PC-3 (cell line): Measurements from ENCODE around the gene NHLH2. TPM values are rescaled to one million over a fixed set of nuclear protein-coding genes. Genes with fewer than 3 reads are reported as not detected.

ENCODE experiments used
- ATAC-seq: fragments of 200-7000 bp; cut with Tn5 transposase; 2 replicates; pipeline ENCODE4 v1.9.1; 2020; ENCODE audit warnings: mild to moderate bottlenecking, moderate library complexity
- BruUV-seq: library from RNA; stranded (reverse); fragments of 400-500 nt; replicated peaks from 2 replicates; lab custom pipeline; 2021; lab: Mats Ljungman, UMichigan
- CTCF ChIA-PET: fragments of 300-600 bp; sonication (Branson Sonifier 250); formaldehyde crosslinking; loops from one replicate; lab custom pipeline; 2022; ENCODE audit warnings: antibody characterized with exemption; lab: Charles Lee
- POLR2A ChIA-PET: fragments of 300-600 bp; sonication (Branson Sonifier 250); formaldehyde crosslinking; loops from one replicate; lab custom pipeline; 2022; ENCODE audit warnings: antibody characterized with exemption; ENCODE audit not compliant: unreplicated experiment; lab: Charles Lee
- DNase-seq: peaks from one replicate; pipeline ENCODE4 v3.0.0-alpha.2; 2015
- H2AFZ ChIP-seq: fragments of 300-600 bp; sonication (generic); 2 replicates; pipeline ENCODE4 v1.6.0; 2016; ENCODE audit warnings: antibody characterized with exemption, low read length
- H3F3A ChIP-seq: fragments of 300-600 bp; sonication (generic); one replicate; pipeline ENCODE4 v1.6.0; 2017; ENCODE audit warnings: antibody characterized with exemption, low read length, control low read depth, mild to moderate bottlenecking; ENCODE audit not compliant: unreplicated experiment
- H3K27ac ChIP-seq: fragments of 300-600 bp; sonication (generic); 2 replicates; pipeline ENCODE4 v1.5.1; 2016; ENCODE audit warnings: mild to moderate bottlenecking, low read length
- H3K27me3 ChIP-seq: fragments of 300-600 bp; sonication (generic); 2 replicates; pipeline ENCODE4 v1.6.1; 2016; ENCODE audit warnings: low read length, mixed read lengths
- H3K36me3 ChIP-seq: fragments of 300-600 bp; sonication (generic); 2 replicates; pipeline ENCODE4 v1.6.1; 2016; ENCODE audit warnings: low read depth, mixed run types, low read length, mixed read lengths
- H3K4me1 ChIP-seq: fragments of 300-600 bp; sonication (generic); 2 replicates; pipeline ENCODE4 v1.5.1; 2016; ENCODE audit warnings: low read length; ENCODE audit not compliant: insufficient read depth
- H3K4me2 ChIP-seq: fragments of 300-600 bp; sonication (generic); 2 replicates; pipeline ENCODE4 v1.6.0; 2016; ENCODE audit warnings: low read length
- H3K4me3 ChIP-seq: fragments of 300-600 bp; sonication (generic); 2 replicates; pipeline ENCODE4 v1.5.1; 2016; ENCODE audit warnings: mild to moderate bottlenecking, low read length, mixed read lengths
- H3K79me2 ChIP-seq: fragments of 300-600 bp; sonication (generic); 2 replicates; pipeline ENCODE4 v1.6.1; 2017; ENCODE audit warnings: low read length, mixed read lengths
- H3K9ac ChIP-seq: fragments of 300-600 bp; sonication (generic); 2 replicates; pipeline ENCODE4 v1.6.0; 2016; ENCODE audit warnings: mild to moderate bottlenecking, low read length
- H3K9me2 ChIP-seq: fragments of 300-600 bp; sonication (generic); replicated peaks from 2 replicates; pipeline ENCODE4 v1.6.1; 2016; ENCODE audit warnings: mixed run types, low read length, mixed read lengths
- H3K9me3 ChIP-seq: fragments of 300-600 bp; sonication (generic); 2 replicates; pipeline ENCODE4 v1.6.1; 2016; ENCODE audit warnings: low read length, mixed read lengths
- H4K20me1 ChIP-seq: fragments of 300-600 bp; sonication (generic); 2 replicates; pipeline ENCODE4 v1.6.1; 2016; ENCODE audit warnings: low read length, mixed read lengths
- EZH2 ChIP-seq: fragments of 300-600 bp; sonication (generic); IDR thresholded peaks from one replicate; pipeline ENCODE4 v1.6.1; 2017; ENCODE audit warnings: antibody characterized with exemption, mild to moderate bottlenecking, low read length; ENCODE audit not compliant: unreplicated experiment
- EZH2phosphoT487 ChIP-seq: fragments of 300-600 bp; sonication (generic); IDR thresholded peaks from 2 replicates; pipeline ENCODE4 v1.6.1; 2018; ENCODE audit warnings: mild to moderate bottlenecking, antibody characterized with exemption, low read length, borderline replicate concordance
- intact Hi-C: fragments of 100-400 bp; cut with micrococcal nuclease; formaldehyde crosslinking; loops from 2 replicates; pipeline ENCODE4 v1.9.0; 2023
- total RNA-seq: library from RNA; depleted of rRNA; stranded (reverse); fragments of >200 nt; gene quantifications from 2 replicates; pipeline ENCODE4 v1.2.3, GENCODE V29; 2014
- TF ChIP-seq, protein P1 (sequence below): fragments of 300-600 bp; sonication (generic); conservative IDR thresholded peaks from 2 replicates; pipeline ENCODE4 v1.5.1; 2017; ENCODE audit warnings: antibody characterized with exemption, low read depth, mild to moderate bottlenecking, low read length

Gene NHLH2
- total RNA-seq, 1 experiment from 2014 or later: not detected

DNA sequence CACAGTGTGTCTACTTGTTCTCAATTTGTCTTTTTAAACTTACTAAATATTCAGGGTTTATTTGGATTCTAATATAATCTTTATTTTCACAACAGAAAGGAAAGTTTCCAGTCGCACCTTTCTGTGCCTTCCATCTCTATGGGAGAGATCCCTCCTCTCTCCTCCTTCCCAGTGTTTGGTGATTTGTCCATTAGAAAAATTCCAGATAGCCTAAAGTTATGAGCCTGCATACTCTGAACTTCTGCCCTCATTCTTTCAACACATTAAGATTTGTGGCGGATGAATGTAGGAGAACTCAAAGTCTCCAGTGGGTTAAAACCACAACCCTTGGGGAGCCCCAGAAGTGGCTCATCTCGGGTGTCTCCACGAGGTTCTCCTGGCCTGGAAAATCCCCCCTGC lies 3.6 kb downstream of the NHLH2 start:
- Histone ChIP-seq H3K27ac (no peak overlapping the region), H3K9me2 (no peaks in the 10 kb centered on the region), H3K4me3 (no peak overlapping the region), H2AFZ (no peak overlapping the region), H3F3A (no peaks in the 10 kb centered on the region), H3K4me1 (no peaks in the 10 kb centered on the region; the same call in 1 of the 2 replicates), H4K20me1 (no peaks in the 10 kb centered on the region), H3K9me3 (no peaks in the 10 kb centered on the region), H3K79me2 (no peaks in the 10 kb centered on the region), H3K36me3 (no peaks in the 10 kb centered on the region), H3K4me2 (no peak overlapping the region), H3K27me3 (peaks cover 39% of the 10 kb centered on the region), H3K9ac (no peak overlapping the region)
- DNase-seq: no peak
- ChIA-PET POLR2A (no interaction called here), CTCF (no interaction called here)
- no TSS peak for BruUV-seq
- ATAC-seq: no peak
- TF ChIP-seq EZH2 (no peak), EZH2phosphoT487 (no peak)
- TF ChIP-seq, protein P1, sequence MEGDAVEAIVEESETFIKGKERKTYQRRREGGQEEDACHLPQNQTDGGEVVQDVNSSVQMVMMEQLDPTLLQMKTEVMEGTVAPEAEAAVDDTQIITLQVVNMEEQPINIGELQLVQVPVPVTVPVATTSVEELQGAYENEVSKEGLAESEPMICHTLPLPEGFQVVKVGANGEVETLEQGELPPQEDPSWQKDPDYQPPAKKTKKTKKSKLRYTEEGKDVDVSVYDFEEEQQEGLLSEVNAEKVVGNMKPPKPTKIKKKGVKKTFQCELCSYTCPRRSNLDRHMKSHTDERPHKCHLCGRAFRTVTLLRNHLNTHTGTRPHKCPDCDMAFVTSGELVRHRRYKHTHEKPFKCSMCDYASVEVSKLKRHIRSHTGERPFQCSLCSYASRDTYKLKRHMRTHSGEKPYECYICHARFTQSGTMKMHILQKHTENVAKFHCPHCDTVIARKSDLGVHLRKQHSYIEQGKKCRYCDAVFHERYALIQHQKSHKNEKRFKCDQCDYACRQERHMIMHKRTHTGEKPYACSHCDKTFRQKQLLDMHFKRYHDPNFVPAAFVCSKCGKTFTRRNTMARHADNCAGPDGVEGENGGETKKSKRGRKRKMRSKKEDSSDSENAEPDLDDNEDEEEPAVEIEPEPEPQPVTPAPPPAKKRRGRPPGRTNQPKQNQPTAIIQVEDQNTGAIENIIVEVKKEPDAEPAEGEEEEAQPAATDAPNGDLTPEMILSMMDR: no peak
- intact Hi-C loops: no loop called here

DNA sequence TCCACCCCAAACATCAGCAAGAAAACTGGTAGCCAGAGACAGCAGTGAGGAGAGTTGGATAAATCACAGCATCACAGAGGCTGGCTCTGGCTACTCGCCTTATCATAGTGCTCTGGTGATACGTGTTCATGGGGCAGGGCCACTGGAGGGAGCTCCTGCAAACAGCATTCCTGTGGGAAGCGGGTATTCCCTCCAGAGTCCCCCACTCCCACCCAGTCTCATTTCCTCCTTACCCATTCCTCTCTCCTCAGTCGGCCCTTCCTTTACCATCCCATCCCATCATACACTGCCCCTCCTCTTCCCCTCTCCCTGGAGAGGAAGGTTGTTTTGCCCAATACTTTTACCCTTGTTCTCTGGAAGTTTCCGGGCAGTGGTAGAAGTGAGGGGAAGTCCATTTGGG lies 7.1 kb downstream of the NHLH2 start:
- DNase-seq: no peak
- ChIA-PET POLR2A (no interaction called here), CTCF (no interaction called here)
- Histone ChIP-seq H3K36me3 (no peaks in the 10 kb centered on the region), H3K9me3 (no peaks in the 10 kb centered on the region), H3K4me2 (no peak overlapping the region), H3K9ac (no peak overlapping the region), H3K79me2 (no peaks in the 10 kb centered on the region), H3K4me3 (no peak overlapping the region), H3K9me2 (no peaks in the 10 kb centered on the region), H3K27ac (no peak overlapping the region), H3K27me3 (peaks cover 4% of the 10 kb centered on the region), H3F3A (no peaks in the 10 kb centered on the region), H2AFZ (no peak overlapping the region), H3K4me1 (peaks cover 11% of the 10 kb centered on the region; the same call in 1 of the 2 replicates), H4K20me1 (no peaks in the 10 kb centered on the region)
- TF ChIP-seq, protein P1: peak; percentile 38; the same call in 1 of the 2 replicates
- no peak for TF ChIP-seq EZH2
- BruUV-seq: no TSS peak
- ATAC-seq: no peak
- intact Hi-C loops: no loop called here

DNA sequence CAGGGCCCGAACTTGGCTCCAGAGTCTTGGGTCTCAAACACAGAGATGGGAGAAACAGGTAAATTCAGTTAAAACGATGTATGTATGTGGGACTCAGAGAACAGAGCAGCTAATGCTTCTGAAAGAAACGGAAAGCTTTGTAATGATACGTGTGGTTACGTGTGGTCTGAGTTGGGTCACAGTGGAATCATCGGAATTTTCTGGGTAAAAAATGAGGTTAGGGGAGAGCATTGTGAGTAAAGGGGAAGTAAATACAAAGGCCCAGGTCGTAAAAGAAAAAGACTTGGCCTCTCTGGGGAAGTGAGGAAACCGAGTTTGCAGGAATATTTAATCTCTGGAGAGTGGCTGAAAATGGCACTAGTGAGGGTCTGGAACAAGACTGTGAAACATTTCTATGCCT lies 8.3 kb downstream of the NHLH2 start:
- BruUV-seq: no TSS peak

More for the DNA sequence above, 8.3 kb downstream of the NHLH2 start:
- H3K4me3 ChIP-seq: no peak overlapping the region
- H3K27ac ChIP-seq: no peak overlapping the region
- no peaks in the 10 kb centered on the region for H3K36me3 ChIP-seq
- no peak overlapping the region for H3K4me2 ChIP-seq
- H3K9me3 ChIP-seq: no peaks in the 10 kb centered on the region
- H3K9ac ChIP-seq: no peak overlapping the region
- H3K79me2 ChIP-seq: no peaks in the 10 kb centered on the region
- no peaks in the 10 kb centered on the region for H4K20me1 ChIP-seq
- no peaks in the 10 kb centered on the region for H3F3A ChIP-seq
- CTCF ChIA-PET: no interaction called here
- intact Hi-C loops: no loop called here
- no peak overlapping the region for H2AFZ ChIP-seq
- DNase-seq (no peak), ATAC-seq (no peak)
- H3K4me1 ChIP-seq: peaks cover 11% of the 10 kb centered on the region; the same call in 1 of the 2 replicates
- POLR2A ChIA-PET: no interaction called here
- H3K27me3 ChIP-seq: no peaks in the 10 kb centered on the region
- TF ChIP-seq EZH2: no peak
- TF ChIP-seq EZH2phosphoT487: no peak
- TF ChIP-seq, protein P1: no peak
- H3K9me2 ChIP-seq: no peaks in the 10 kb centered on the region
